Effector CD4-positive, alpha-beta T cell (primary cell): ENCODE measurements around the gene ABLIM3.
A peak's percentile ranks its signal among the peaks of the same experiment; 100 is the strongest.
"Not testable (repeated sequence)": the region's sequence is repeated elsewhere in the genome, so short reads cannot be mapped to it uniquely, and the experiment has no call there.

Experiments
- DNase-seq: peaks from one replicate; pipeline ENCODE4 v3.0.0-alpha.2; 2020

Gene ABLIM3

DNA sequence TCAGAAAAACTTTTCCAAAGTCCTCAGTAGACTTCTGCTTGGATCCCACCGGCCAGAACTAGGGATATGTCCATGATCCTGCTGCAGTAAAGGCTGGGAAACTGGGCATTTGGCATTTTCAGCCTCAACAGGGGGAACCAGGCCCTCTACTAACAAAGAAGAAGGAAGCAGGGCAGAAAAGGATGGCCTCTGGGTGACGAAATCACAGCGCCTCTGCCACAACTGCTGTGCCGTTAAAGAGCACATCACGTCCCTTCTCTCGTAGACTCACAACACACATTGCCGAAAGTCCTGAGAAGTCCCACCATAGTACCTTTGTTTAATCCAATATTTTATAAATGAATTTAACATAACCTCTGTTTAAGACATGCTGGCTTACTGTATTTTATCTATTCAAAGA lies 120.0 kb downstream of the ABLIM3 start:
- DNase-seq, result no peak

DNA sequence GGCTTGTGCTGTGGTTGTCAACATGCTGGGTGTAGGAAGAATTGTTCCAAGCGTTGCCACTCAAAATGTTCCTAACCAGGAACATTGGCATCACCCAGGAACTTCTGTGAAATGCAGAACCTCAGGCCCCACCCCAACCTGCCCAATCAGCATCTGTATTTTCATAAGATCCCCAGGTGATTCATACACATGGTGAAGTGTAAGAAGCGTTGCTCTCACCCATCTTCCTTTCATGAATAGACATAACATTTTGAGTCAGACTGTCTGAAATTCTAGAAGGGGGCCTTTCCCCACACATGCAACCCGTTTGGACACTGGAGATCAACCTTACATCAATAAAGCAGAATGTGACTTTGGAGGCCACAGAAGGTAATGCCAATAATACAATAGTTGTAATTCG lies 121.0 kb downstream of the ABLIM3 start:
- no peak for DNase-seq

DNA sequence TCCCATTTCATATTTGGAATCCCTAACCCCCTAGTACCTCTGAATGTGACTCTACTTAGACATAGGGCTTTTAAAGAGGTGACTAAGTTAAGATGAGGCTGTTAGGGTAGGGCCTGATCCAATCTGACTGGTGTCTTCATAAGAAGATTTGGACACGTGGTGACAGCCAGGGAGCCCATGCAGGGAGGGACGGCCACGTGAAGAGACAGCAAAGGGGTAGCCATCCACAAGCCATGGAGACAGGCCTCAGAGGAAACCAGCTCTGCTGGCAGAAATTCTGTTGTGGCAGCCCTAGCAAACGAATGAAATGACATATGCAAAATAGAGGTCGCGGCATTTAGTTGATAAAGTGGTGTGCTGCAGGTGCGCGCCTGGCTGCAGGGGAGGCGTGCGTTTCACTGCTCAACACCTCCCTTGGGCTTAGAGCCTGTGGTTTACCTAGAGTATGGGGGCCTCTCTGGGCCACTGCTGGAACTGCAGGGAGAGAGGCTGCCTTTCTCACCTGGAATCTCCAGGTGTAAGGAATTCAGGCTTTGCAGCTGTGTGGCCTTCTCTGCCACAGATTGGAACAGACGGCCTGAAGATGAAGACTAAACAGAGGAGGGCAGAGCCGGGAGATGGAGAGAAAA lies 123.3 kb downstream of the ABLIM3 start:
- peak; percentile 48 for DNase-seq

DNA sequence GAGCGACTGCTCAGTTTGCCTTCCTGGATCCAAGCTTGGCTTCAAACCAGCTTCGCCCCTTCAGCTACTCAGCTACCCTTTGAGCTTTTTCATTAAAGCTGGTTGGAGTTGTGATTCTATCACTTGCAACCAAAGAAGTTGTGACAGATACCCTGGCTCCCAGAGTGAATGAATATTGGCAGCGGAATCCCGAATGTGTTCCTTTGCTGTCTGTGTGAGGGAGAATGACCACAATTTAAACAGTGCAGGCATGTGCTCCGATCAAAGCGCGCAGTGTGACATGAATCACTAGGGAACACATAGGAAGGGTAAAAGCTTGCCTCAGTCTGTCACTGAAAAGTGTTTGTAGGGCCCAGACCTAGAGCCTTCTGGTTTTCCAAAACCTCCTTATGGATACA lies 123.8 kb downstream of the ABLIM3 start:
- no peak for DNase-seq

DNA sequence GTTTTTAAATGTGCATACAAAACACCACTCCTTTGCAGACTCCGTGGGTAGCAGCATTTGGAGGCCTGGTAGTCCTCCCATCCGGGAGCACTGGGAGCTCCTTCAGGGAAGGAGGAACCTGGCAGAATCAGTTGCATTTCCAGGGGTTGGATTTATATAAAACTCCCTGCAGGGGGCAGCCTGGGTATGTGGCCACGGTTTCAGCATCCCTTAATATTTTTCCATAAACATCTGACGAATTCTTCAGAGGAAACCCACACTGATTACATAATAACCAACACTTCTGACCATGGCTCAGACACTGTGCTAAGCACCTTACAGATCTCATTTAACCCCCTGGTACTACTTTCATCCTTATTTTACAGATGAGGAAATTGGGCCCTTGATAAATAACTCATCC lies 124.3 kb downstream of the ABLIM3 start:
- DNase-seq, result no peak

DNA sequence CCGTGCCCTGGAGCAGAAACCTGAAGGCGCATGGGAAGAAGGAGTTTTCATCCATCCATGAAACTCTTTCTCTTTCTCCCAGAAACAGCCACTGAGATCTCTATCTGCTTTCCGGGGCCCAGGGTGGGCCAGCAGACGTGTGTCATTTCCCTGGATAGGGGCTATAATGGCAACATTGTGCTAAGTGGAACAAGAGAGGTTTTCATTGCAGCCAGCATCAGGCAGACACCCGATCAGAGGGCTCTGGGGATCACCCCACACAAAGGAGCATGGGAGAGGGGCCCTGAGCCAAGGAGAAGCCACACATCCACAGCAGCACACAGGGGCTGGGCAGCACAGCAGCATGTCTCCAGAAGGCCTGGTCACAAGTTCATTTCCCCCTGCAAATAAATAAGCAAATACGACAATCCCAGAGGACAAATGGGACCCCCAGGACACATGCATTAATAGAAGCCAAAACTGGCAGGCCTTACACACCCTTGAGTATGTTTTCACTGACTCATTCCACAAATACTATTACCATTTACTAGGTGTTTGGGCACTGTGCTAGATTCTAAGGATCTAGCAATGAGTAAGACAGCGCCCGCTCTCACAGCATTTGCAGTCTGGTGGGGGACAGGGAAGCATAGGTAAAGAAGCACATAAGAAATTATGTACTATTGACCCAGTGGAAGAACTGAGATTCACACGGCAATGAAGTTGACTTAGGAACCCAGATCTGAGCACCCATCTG lies 126.1 kb downstream of the ABLIM3 start:
- no peak for DNase-seq

DNA sequence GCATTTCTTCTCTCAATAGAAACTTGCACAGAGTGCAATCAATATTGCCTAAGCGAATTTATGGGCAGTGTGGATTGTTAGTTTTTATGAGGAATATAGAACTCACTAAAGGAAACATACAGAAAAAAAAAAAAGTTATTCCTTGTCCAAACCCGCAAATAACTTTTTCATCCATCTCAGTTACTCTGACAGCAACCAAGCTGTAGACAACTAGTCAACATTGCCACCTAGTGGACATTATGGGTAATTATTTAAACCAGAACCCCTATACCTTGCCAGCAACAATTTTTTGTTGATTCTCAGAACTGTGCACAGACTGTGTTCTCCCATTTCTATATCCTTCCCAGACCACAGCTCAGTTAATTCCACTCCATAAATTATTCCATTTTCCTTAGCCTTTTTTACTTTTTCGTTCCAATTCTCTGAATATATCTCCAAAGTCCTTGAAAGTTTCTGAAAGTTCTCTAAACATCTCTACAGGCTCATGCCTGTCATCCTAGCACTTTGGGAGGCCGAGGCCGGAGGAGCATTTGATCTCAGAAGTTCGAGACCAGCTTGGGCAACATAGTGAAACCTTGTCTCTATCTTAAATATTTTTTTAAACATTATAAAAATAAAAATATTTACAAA lies 127.8 kb downstream of the ABLIM3 start:
- DNase-seq, result no peak

DNA sequence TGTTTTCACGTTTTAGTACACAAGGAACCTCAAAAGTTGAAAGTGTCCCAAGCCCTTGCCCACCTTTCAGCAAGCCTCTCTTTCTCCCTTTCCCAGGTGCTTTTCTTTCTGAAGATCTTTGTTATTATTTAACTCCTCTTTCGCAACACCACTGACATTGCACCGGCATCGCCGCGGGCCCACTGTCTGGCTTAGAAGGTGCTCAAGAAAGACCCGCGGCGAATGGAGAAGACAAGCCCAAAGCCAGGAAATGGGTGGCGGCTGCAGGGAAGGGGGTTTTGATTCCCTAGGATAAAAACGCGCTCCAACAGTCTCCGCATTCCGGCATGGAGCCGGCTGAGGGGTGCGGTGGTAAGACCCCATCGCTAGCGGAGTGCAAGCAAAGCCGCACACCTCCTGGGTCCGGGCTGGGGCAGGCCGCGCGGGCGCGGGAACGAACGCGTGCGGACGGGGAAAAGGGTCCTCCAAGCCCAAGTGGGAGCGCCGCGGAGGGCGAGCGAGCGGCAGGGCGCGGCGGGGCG lies 130.0 kb downstream of the ABLIM3 start:
- no peak for DNase-seq

DNA sequence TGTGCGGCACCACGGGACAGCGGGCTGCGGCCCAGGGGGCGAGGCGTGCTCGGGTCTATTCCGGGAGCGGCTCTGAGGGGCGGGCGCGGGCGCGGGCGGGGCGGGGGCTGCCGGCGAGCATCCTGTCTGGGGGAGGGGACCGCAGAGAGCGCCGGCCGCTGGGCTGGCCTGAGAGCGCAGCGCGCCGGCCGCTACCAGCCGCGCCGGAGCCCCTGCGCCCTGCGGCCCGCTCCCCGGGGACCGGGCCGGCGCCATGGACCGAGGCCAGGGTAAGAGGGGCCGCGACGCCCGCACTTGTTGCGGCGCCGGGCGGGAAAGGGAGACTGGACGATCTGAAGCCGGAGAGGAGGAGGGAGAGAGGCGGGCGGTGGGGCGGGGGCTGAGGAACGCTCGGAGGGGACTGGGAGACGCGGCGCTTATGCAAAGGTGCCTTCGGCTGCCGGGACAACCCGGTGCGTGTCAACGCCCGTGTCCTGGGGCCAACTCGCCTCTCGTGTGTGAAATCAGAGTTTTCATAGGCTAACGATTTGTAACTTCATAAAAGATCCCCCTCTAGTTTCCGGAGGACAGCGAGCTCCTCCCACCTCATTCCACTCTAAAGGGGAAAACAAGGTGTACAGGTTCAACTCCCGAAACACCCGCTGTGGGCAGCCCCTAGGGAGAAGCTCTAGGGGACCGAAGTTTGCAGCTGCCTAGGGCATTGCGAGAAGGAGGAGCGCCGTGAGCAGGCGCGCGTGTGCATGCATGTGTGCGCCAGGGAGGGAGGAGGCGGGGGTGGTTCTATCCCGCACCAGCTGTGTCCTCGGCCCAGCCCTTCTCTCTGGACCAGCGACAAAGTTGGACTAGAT lies 130.6 kb downstream of the ABLIM3 start, which contains the start of gene AFAP1L1:
Gene AFAP1L1, plus strand, starts transcription at position 144 of the 848 bp plus-strand sequence. Its CDS starts 110 bp downstream, at position 254.
- DNase-seq, result no peak

DNA sequence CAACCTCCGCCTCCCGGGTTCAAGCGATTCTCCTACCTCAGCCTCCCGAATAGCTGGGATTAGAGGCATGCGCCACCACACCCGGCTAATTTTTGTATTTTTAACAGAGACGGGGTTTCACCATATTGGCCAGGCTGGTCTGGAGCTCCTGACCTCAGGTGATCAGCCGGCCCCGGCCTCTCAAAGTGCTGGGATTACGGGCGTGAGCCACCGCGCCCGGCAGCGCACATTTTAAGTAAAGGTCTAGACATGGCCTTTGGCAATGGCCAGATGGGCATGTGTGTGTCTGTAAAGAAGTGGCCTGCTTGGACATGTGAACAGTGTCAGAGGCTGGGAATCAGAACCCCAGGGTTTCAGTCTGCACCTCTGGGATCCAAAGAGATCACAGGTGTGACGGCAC lies 131.5 kb downstream of the ABLIM3 start:
- not testable (repeated sequence) for DNase-seq

DNA sequence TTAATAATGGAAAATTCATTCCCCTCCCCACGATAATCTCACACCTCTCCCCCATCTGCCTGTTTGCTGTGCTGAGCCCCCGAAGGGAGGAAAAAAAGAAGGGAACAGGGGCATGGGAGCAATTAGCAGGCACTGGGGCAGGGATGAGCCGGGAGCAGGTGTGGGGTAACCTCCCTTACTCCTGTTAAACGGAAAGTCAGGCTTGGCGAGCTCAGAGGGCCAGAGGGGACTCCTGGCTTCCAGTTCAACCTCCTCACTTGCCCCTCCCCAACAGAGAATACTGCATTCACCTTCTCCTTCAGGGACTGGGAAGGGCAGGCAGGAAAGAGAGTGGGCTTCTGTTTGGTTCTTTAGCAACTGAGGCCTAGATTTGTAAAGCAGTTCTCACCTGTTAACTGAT lies 131.9 kb downstream of the ABLIM3 start:
- no peak for DNase-seq

DNA sequence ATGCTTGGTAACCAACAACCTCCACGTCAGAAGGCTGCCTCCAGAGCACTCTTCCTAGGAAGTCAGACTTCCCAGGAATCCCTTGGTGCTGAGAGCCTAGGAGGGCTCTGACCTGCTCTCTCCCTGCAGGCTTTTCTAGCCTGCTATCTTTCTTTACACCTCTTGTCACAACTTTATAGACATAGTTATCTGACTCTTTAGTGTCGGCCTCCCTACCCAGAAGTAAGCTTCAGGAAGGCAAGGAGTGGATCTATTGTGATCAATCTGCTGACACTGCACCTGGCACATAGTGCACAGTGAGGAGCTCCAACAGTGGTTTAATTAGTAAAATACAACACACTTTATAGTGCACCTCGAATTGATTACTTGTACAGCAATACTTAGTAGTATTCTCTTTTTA lies 132.7 kb downstream of the ABLIM3 start:
- DNase-seq, result no peak

DNA sequence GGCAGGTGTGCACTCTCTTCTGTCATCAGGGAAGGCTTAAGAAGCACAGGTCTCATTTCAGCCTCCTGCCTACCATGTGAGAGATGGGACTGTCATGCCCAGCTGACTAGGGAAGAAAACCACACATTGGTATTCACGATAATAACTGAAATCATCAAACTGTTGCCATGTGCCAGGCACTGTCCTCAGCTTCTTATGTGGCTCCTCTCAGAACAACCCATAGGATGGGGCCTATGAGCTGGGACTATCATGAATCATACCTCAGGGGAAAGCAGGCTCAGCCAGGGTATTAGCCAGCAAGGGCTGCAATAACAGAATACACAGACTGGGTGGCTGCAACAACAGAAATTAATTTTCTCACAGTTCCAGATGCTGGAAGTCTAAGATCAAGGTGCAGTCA lies 133.6 kb downstream of the ABLIM3 start:
- no peak for DNase-seq

DNA sequence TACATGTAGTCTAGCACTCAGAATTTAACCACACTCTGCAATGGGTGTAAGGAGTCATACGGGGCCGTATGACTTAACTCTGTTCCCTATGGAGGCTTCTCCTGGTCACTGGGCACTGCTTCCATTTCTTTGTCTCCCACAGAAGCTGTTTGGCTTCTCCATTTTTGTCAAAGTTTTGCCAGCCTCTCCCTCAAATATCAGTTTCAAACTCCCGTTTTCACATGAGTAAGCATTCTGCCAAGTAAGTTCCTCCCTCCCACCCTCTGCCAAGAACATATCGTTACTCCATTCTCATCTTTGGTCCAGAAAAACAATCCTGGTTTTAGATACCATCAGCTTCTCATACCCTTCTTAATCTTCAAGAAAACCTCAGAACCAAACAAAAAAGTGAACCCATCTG lies 136.5 kb downstream of the ABLIM3 start:
- DNase-seq, result no peak

DNA sequence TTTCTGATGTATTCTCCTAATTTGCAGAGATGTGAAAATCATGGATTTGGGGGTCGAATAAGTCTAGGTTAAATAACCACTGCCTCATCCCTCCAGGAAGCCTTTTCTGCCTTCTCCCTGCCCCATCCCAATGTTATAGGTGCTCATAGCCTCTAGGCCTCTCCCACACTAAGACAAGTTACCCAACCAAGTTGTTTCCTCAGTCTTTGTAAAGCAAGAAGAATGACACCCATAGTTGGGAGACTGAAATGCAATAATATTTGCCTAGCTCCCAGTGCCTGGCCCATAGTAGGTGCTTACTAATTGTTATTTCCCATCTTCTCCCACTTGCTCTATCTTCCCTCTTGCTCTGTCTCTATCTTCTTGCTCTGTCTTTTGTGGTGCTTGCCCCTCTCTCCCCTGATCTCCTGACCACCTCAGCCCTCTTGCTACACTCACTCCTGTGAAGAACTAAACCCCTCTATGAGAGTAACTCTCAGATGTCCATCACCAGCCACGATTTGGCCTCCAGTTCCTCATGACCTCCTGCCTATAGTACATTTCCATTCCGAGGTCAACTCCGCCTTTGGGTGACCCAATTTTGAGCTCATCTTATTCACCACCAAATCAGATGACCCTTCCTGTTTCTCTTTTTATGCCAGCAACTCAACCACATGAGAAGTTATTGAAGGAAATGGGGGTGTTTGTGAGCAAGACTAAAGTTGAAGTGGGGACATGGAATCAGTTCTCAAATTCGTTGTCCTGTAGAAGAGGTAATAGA lies 137.3 kb downstream of the ABLIM3 start:
- DNase-seq, result no peak

DNA sequence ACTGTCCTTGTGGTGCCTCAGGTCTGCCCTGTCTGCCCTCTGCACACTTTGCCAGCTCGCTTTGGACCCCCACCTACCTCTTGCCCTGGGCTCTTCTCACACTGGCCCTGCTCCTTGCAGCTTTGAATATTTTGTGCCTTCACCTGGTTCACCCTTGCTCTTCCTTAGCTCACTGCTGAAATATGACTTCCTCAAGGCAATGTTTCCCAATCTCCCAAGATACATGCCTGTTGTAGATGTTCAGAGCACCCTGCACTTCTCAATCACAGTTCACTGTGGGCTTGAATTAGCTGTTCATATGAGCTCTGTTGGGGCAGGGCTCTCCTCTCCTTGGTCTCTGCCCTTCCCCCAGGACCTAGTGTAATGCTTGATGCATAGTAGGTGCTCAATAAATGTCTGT lies 138.4 kb downstream of the ABLIM3 start:
- no peak for DNase-seq

DNA sequence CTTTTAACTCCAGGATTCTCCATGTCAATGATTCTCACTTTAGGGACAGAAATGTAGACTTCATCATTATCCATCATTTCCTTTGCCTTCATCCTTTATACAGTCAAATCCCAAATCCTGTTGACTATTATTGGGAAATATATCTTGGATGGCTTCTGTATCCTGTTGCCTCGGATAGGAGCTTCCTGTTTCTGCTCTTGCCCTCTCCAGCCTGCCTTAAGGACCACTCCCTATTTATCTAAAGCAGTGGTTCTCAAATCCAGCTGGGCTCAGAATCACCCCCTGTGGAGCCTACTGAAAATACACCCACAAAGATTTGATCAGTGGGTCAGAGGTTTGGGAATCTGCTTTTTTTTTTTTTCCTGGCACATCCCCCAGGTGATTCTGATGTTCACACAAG lies 138.8 kb downstream of the ABLIM3 start:
- DNase-seq, result no peak

DNA sequence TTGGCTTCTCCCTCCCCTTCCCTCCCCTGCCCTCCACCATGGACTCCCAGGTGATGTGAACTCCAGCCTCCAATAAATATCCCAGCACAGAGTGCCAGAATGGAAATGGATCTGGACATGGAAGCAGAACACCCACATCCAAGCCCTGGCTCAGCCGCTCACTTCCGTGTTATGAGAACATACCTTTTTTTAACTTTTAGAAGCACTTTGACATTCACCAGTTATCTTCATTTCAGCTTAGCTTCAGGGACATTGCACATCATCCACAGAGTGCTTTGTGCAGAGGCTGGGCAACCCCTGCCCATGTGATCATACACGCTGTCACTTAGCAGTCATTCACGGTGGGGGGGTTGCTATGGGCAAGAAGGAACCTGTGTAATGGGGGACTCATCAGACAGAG lies 139.5 kb downstream of the ABLIM3 start:
- no peak for DNase-seq

DNA sequence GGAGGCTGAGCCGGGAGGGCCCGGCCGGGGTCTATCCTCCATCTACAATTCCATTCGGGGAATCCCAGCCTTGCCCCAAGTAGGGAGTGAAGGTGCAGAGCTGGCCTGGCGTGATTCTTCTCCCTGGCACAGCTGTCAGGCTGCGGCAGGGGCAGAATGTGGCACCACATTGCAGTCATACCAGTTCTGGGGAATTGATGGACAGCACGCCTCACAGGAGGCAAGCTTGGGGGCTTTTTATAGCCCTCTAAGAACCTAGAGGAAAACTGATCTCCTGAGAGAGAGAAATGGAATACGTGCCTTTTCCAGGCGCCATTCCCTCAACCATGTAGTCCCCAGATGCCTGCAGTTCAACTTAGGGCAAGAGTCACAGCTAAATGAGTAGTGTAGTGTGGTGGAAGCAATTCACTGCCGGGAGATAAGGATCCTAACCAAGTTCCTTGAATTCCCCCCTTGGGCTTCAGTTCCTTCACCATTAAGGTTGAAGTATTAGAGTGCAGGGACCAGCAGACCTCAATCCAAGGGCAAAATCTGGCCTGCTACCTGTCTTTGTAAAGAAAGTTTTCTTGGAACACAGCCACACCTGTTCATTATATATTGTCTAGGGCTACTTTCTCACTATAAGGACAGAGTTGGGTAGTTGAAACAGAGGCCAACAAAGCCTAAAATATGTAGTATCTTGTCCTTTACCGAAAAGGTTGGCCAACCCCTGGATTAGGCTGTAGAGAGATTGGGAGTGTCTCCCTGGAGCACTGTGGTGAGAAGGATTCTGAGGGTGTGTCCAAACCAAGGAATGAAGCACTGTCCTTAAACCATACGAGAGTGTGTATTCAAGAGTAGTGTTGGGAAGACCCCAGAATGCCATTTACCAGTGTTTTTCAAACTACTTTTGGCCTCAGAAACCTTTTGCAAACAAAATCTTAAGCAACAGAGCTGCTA lies 141.0 kb downstream of the ABLIM3 start:
- no peak for DNase-seq

DNA sequence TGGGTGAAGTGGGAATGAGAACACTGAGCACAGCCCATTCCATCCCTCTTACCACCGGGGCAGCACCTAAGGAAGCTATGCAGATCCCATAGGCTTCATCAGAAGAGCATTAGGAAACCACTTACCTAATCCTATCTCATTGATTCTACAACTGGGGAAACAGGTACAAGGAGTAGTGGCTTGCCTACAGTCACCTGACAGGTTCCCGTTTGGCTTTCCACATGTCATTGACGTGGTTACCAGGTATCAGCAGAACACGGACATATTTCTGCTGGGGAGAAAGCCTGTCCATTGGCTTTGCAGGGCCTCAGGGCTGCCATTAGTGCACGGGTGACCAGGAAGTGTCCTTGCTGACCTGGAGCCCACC lies 141.7 kb downstream of the ABLIM3 start:
- no peak for DNase-seq
